Neutrophil (primary cell): ENCODE data around the gene SRL.

Experiments used
- H3K27ac ChIP-seq: fragments of 200-600 bp; sonication (generic); 2 replicates; pipeline ENCODE4 v1.5.1; 2016; ENCODE audit warnings: mild to moderate bottlenecking, moderate library complexity
- H3K27me3 ChIP-seq: fragments of 200-600 bp; sonication (generic); 2 replicates; pipeline ENCODE4 v1.6.0; 2016; ENCODE audit warnings: mild to moderate bottlenecking
- H3K36me3 ChIP-seq: fragments of 200-600 bp; sonication (generic); 2 replicates; pipeline ENCODE4 v1.5.1; 2017
- H3K4me1 ChIP-seq, 2 experiments: fragments of 200-600 bp in 1 of 2; sonication (generic) in 1 of 2; 1 replicate in 1 of 2; 2 replicates in 1 of 2; pipeline versions ENCODE4 v1.5.1 to v1.6.1; 2013 to 2016; ENCODE audit warnings: low read depth in 1 of 2, low read length in 1 of 2, mild to moderate bottlenecking in 1 of 2, moderate library complexity in 1 of 2; ENCODE audit not compliant: control insufficient read depth in 1 of 2, insufficient read depth in 1 of 2
- H3K4me3 ChIP-seq, 2 experiments: fragments of 200-600 bp in 1 of 2; sonication (generic) in 1 of 2; 1 replicate in 1 of 2; 2 replicates in 1 of 2; pipeline ENCODE4 v1.5.1; 2013 to 2016; ENCODE audit warnings: low read depth in 1 of 2, low read length in 1 of 2, mild to moderate bottlenecking in 1 of 2, moderate library complexity in 1 of 2
- H3K9me3 ChIP-seq: fragments of 200-600 bp; sonication (generic); 2 replicates; pipeline ENCODE4 v1.5.1; 2016
- TF ChIP-seq, protein P1 (sequence below): fragments of 200-600 bp; sonication (generic); IDR thresholded peaks from 2 replicates; pipeline ENCODE4 v1.5.1; 2016; ENCODE audit warnings: antibody characterized with exemption

Gene SRL

DNA sequence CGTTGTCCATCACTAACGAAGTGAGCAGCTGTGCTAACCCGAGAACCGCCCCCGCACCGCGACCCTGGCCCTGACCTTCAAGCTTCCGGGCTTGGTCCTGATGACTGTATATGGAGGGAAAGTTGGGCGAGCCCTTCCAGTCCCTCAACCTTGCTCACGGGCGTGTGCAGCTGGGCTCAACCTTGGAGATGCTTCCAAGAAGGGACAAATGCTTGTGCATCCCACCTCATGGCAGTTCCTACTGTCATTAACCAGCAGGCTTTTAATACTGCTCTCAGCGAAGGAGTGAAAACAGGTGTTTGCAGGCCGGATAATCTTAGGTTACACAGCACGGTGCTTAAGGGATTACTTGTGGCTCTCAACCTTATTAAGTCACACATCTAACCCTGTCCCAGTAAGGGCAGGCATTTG is 33.5 kb downstream of the SRL start:
- Histone ChIP-seq H3K36me3 (no peaks in the 10 kb centered on the region), H3K27ac (no peak overlapping the region), H3K4me1 (peaks cover 13 to 14% of the 10 kb centered on the region in 2 experiments), H3K4me3 (no peak overlapping the region), H3K9me3 (no peaks in the 10 kb centered on the region), H3K27me3 (peaks cover 13% of the 10 kb centered on the region)
- TF ChIP-seq, protein P1, sequence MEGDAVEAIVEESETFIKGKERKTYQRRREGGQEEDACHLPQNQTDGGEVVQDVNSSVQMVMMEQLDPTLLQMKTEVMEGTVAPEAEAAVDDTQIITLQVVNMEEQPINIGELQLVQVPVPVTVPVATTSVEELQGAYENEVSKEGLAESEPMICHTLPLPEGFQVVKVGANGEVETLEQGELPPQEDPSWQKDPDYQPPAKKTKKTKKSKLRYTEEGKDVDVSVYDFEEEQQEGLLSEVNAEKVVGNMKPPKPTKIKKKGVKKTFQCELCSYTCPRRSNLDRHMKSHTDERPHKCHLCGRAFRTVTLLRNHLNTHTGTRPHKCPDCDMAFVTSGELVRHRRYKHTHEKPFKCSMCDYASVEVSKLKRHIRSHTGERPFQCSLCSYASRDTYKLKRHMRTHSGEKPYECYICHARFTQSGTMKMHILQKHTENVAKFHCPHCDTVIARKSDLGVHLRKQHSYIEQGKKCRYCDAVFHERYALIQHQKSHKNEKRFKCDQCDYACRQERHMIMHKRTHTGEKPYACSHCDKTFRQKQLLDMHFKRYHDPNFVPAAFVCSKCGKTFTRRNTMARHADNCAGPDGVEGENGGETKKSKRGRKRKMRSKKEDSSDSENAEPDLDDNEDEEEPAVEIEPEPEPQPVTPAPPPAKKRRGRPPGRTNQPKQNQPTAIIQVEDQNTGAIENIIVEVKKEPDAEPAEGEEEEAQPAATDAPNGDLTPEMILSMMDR, result no peak

DNA sequence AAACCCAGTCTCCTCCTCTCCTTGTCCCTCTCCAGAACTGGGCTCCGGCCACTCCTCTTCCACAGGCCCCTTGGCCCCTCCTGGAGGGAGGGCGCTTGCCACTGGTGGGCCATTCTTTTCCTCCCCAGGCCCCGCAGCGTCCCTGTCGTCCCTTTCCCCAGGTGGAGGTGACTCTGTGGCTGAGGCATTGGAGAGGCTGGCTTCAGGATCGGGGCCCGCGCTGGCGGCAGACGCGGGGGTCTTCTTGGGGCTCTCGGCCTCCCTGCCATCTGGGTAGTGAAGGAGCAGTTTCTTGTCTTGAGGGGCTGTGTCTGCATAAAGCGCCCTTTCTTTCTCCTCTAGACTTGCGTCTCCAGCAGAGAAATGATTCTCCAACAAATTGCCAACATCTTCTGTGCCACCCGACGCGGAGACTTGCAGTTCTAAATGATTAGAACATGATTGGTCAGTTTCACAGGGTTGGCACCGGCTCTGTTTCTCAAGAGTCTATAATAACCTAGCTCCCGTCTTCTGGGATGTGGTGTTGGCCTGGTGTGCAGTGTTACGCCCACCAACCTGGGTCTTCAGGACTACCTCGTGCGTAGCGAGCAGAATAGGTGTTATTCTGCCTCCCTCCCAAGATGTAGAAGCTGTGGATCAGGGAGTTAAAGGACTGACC is 34.1 kb downstream of the SRL start:
- TF ChIP-seq, protein P1, result no peak
- peaks cover 13% of the 10 kb centered on the region for H3K27me3 ChIP-seq
- H3K4me3 ChIP-seq, result no peak overlapping the region
- H3K9me3 ChIP-seq, result no peaks in the 10 kb centered on the region
- no peaks in the 10 kb centered on the region for H3K36me3 ChIP-seq
- H3K4me1 ChIP-seq, result peaks cover 13 to 14% of the 10 kb centered on the region in 2 experiments
- H3K27ac ChIP-seq, result no peak overlapping the region

DNA sequence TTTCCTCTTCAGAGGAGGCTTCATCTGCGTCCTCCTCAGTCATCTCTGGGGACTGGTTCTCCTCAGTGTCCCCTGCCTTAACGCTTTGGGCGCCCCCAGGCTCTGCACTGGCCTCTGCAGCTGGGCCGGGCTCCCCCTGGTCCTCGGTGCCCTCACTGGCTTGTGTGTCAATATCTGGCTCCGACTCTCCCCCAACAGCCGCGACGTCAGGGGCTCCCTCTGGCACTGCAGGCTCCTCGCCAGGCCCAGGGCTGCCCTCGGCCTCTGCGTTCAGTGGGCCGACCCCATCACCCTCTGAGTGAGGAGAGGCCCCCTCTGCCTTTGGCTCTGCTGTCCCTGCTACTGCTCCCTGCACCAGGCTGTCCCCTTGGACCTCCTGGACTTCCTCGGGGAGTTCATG is 34.7 kb downstream of the SRL start:
- Histone ChIP-seq H3K36me3 (no peaks in the 10 kb centered on the region), H3K4me1 (peaks cover 13 to 14% of the 10 kb centered on the region in 2 experiments), H3K27ac (no peak overlapping the region), H3K27me3 (peaks cover 13% of the 10 kb centered on the region), H3K4me3 (no peak overlapping the region), H3K9me3 (no peaks in the 10 kb centered on the region)
- TF ChIP-seq, protein P1, result no peak

DNA sequence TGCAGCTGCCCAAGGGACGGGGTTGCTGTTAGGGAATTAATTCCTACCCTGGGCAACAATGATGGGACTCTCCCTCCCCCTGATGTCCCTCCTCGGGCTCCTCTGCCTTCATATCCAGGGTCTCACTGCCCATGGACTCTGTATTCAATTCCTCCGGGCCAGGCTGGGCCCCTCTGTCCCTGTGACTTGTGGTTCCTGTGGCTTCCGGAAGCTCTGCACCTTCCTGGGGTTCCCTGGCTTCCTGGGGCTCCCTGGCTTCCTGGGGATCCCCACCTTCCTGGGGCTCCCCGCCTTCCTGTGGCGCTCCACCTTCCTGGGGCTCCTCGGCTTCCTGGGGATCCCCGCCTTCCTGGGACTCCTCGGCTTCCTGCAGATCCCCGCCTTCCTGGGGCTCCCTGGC is 35.2 kb downstream of the SRL start:
- Histone ChIP-seq H3K4me1 (peaks cover 13 to 14% of the 10 kb centered on the region in 2 experiments), H3K27me3 (peaks cover 13% of the 10 kb centered on the region), H3K27ac (no peak overlapping the region), H3K4me3 (no peak overlapping the region), H3K9me3 (no peaks in the 10 kb centered on the region), H3K36me3 (no peaks in the 10 kb centered on the region)
- TF ChIP-seq, protein P1, result no peak

DNA sequence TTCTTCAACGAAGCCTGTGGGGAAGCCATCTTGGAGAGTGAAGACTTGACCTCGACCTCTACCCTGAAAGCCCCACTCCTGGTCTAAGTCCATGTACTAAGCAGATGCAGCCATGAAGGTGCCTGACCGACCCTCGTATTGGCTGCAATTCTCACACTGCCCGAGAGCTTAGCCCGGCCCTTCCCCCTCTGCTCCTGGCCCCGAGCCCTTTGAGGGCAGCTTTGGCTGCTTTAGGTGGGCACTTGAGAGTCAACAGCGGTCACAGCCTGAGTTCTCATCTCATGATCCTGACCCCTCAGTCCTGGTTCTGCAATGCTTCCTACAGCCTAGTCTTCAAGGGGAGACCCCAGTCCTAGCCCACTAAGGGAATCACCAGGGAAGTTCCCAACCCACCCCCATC is 35.9 kb downstream of the SRL start:
- Histone ChIP-seq H3K36me3 (no peaks in the 10 kb centered on the region), H3K9me3 (no peaks in the 10 kb centered on the region), H3K27ac (no peak overlapping the region), H3K4me1 (peaks cover 13 to 14% of the 10 kb centered on the region in 2 experiments), H3K4me3 (no peak overlapping the region), H3K27me3 (peaks cover 13% of the 10 kb centered on the region)
- TF ChIP-seq, protein P1, result no peak
